COLO829 (cell line): Measurements from ENCODE around the gene PFN1.
"Not testable (repeated sequence)": the region's sequence is repeated elsewhere in the genome, so short reads cannot be mapped to it uniquely, and the experiment has no call there.

ENCODE experiments used
- DNase-seq: peaks from one replicate; pipeline ENCODE4 v3.0.0; 2012; ENCODE audit warnings: low spot score

PFN1 gene

DNA sequence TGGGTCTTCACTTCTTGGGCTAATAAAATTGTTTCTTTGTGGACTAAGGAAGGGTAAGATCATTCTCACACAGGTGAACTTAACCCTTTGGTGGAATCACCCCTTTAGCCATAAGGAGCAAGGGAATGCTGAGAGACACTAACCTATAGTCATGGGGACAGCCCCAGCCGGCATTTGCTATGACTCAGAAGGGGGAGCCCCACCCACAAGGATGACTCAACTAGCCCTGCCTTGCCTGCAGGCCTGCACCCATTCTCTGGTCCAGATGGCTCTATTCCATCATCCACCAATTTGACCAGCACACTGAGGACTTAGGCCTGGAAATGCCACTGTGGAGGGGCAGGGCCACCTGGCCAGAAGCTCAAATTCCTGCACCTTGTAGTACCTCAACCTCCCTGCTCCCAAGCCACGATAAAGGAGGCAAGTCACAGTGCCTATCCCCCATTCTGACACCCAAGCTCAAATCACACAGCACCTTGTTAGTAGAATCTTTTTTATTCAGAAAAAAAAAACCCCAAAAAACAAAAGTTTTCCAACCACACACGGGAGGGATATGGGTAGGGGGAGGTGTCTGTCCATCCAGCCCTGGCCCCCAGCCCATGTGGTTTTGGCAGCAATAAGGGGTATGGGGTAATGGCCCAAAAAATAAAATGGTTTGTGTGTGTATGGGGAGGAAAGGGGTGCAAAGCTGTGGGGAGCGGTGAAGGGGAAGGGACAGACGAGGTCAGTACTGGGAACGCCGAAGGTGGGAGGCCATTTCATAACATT, 3.0 kb downstream of the PFN1 start:
- DNase-seq = peak; percentile 90

DNA sequence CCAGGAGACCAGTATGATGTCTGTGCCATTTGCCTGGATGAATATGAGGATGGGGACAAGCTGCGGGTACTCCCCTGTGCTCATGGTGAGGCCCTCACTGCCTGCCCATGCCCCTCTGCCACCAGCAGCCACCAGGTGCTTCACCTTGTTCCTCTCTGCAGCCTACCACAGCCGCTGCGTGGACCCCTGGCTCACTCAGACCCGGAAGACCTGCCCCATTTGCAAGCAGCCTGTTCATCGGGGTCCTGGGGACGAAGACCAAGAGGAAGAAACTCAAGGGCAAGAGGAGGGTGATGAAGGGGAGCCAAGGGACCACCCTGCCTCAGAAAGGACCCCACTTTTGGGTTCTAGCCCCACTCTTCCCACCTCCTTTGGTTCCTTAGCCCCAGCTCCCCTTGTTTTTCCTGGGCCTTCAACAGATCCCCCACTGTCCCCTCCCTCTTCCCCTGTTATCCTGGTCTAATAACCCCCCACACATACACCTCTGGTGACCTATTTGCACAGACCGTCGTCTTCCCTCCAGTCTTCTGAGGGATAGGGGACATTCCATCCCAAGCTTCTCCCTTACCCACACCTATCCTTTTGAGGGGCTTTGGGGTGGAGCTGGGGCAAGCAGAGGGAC, 3.7 kb downstream of the PFN1 start:
- no peak for DNase-seq

GRCh38 chr17:4944163-4944553, 4.2 kb downstream of the PFN1 start:
- no peak for DNase-seq

GRCh38 chr17:4942760-4943508, 5.4 kb downstream of the PFN1 start:
- DNase-seq = no peak

- DNase-seq = no peak
Observed at GRCh38 chr17:4941319-4941610, 7.1 kb downstream of the PFN1 start.

DNA sequence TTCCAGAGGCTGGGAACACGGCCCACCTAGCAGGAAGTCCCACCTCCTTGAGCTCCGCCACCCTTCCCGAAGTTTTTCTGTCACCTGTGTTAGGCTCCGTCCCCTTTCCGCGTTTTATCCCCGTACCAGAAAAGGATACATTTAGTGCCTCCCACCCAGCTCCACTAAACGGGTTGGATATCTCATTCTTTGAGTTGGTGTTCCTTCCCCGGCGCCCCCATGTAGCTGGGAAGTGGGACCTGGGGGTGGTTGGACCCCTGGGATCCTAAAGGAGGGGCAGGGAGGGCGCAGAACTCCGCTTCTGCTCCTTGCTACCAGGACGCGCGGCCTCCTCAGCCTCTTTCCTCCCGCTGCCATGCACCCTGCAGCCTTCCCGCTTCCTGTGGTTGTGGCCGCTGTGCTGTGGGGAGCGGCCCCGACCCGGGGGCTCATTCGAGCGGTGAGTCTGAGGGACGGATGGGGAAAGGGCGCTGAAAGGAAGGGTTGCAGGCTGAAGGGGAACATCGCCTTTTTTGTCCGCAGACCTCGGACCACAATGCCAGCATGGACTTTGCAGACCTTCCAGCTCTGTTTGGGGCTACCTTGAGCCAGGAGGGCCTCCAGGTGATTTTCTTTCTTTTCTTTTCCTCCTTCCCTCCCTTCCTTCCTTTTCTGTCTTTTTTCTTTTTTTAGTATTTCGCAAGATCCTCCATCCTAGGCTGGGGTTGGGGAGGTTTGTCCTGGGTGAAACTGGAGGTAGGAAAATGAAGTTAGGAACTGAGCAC, 7.6 kb downstream of the PFN1 start:
- peak; percentile 87 for DNase-seq

DNA sequence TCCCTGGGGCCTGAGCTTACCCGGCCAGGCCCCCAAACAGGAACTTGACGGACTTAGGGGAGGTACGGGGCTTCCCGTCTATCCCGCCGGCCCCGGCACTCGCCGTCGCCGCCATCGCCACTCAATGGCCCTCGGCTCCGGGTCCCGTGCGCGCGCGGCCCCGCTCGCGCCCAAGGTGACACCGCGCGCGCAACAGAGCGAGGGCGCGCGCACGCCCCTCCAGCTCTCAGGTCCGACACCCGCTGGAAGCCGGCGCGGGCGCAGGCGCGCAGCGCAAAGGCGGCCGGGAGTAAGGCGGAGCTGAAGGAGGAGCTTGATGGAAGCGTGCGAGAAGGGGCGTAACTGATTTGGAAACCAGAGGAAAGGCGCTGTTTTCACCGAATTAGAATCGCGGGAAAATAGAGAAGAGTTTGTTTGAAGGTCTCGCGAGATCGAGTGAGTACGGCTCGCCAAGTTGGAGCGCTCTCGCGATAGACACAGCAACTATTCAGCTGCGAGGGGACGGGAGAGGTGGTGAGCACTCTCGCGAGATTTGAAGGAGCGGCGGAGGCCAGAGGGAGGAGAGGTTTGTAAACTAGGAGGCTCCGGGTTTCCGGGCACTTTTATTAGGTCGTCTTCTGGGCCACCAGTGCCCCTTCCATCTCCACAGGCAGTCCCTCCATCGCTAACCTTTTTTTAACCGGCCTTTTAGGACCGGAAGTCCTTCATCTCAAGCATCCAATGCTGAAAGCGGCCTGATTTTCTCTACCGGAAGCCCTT, 8.4 kb downstream of the PFN1 start, which contains the start of the genes RNF167 and SLC25A11:
Gene RNF167, plus strand, starts transcription at position 473 of the 759 bp plus-strand sequence. CDS start 642 bp downstream, outside the sequence.
Gene SLC25A11, minus strand, starts transcription at position 251 of the 759 bp plus-strand sequence. Its CDS starts 136 bp downstream, at position 115.
- DNase-seq = peak; percentile 100

DNA sequence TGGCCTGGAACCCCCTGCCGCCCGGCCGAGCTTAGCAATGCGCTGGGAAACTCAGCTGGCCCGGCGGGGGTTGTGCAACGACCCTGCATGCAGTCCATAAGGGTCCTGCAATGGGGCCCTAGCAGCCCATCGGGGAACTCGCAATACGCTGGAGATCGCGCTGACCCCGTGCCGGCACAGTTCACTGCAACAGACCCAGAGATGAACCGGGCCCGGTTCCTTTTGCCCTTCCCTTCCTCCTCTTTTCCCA, 8.9 kb downstream of the PFN1 start:
- no peak for DNase-seq

DNA sequence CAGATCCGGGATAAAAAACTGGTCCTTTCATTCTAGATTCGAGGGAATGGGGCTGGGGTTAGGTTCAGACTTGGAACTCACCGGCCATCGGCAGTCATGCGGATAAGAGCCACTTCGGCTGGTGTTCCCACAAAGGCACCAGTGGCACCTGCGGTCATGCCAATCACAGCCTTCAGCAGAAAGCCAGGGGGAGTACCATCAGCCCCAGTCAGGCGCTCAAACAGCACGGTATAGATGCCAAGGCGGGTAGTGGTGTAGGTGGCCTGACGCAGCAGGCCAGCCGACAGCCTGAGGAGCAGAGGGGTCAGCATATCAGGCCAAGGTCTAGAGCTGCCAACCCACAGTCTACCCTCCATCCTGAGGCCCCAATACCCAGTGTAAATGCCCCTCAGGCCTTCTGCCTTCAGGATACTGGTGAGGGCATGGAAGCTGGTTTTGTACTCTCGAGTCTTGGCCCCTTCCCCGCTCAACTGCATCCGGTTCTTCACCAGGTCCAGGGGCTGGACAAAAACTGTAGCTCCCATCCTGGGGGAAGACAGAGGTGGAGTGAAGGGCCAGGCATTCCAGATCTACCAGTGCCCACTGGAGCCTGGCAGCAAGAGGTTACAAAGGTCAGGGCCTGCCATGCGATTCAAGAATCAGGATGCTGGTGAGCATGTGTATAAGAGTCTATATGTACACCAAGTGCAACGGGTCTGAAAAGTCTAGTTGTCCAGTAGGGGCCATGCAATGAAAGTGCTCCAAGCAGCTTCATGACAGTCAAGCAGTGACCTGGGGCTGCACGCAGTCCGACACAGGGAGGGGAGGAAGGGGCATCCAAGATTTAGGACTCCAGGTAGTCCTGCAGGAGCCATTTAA, 9.4 kb downstream of the PFN1 start:
- DNase-seq = no peak

GRCh38 chr17:4938069-4938491, 10.2 kb downstream of the PFN1 start:
- DNase-seq = no peak

DNA sequence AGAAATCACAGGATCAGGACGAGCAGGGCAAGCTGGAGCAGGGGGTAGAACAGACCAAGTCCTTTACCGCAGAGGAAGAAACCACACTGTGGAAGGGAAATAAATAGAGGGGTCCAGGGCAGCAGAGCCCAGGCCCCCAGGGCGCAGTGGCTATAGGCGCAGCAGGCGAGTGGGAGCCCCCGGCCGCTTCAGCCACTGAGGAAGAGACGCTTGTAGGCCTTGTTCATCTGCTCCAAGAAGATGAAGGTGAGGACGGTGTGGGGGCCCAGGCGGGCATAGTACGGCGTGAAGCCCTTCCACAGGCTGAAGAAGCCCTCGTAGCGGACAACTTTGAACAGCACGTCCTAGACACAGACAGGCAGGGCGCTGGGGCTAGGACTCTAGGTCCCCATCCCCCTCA, 10.8 kb downstream of the PFN1 start:
- no peak for DNase-seq

DNA sequence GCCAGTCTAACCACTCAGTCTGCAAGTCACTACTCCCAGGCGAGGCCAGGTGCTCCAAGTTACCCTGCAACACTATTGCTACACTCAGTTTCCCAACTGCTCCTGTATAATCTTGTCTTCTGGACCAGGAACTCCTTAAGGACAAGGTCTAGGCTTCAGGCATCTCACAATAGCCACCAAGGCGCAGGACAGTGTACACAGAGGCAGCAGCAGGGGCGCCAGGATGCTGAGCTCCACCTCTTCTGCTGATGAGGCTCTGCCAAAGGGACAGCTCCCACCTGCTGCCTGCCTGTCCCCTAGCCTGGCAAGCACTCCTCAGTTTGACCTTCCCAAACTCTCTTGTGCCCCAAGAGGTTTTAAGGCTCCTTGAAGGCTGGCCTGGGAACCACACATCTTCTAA, 11.9 kb downstream of the PFN1 start:
- DNase-seq = no peak

DNA sequence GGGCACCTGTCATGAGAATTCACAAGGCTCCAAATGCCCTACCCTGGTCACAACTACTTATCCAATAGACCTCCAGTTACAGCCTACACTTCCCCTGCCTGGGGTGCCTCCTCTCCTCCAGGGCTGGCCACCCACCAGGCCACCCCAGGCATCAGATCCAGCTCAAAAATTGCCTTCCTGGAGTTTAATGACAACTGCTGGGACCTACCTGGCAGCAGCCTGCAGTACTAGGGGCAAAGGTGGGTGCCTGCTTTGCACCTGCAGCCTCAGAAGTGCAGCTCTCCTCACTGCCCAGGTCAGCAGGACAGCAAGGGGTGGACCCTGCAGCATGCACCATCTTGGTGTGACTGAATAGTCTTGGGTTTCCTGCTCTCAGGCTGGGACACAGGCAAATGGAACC, 12.7 kb downstream of the PFN1 start:
- no peak for DNase-seq

GRCh38 chr17:4934173-4934979, 14.0 kb downstream of the PFN1 start:
- no peak for DNase-seq

DNA sequence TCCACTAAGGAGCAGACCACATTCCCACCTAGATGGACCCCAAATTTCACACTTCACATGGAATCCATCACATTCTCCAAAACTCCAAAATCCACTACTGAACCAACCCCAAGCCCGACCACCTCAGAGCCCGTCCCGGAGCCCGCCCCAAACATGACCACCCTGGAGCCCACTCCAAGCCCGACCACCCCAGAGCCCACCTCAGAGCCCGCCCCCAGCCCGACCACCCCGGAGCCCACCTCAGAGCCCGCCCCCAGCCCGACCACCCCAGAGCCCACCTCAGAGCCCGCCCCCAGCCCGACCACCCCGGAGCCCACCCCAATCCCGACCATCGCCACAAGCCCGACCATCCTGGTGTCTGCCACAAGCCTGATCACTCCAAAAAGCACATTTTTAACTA, 14.7 kb downstream of the PFN1 start:
- DNase-seq = no peak

DNA sequence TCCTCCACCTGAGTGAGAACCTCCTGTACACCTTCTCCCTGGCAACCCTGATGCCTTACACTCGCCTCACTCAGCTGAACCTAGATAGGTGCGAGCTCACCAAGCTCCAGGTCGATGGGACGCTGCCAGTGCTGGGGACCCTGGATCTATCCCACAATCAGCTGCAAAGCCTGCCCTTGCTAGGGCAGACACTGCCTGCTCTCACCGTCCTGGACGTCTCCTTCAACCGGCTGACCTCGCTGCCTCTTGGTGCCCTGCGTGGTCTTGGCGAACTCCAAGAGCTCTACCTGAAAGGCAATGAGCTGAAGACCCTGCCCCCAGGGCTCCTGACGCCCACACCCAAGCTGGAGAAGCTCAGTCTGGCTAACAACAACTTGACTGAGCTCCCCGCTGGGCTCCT, 15.6 kb downstream of the PFN1 start:
- no peak for DNase-seq

- DNase-seq = no peak
Observed at GRCh38 chr17:4931963-4932362, 16.4 kb downstream of the PFN1 start, which contains the start of gene GP1BA. Gene GP1BA (plus strand): TSS chr17:4932277. CDS start chr17:4932605, 328 bp downstream.

DNA sequence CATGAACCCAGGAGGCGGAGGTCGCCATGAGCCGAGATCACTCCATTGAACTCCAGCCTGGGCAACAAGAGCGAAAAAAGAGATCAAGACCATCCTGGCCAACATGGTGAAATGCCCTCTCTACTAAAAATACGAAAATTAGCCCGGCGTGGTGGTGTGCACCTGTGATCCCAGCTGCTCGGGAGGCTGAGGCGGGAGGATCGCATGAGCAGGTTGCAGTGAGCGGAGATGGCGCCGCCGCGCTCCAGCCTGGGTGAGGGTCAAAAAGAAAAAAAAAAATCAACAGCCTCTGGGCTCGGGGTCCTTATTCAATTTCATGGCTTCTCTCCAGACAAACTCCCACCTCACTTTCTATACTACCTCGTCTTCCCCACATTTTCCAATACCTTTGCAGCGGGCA, 19.4 kb downstream of the PFN1 start:
- DNase-seq = no peak

- not testable (repeated sequence) for DNase-seq
Observed at GRCh38 chr17:4926577-4927335, 21.6 kb downstream of the PFN1 start.
